22Rv1 (cell line): ENCODE results near the gene MORN2.

Experiments used
- ZFX ChIP-seq: fragments of 450-650 bp; IDR thresholded peaks from 2 replicates; pipeline ENCODE4 v1.6.1; 2017; ENCODE audit warnings: antibody characterized with exemption, borderline replicate concordance
- TF ChIP-seq, protein P1 (sequence below): fragments of 450-650 bp; IDR thresholded peaks from 2 replicates; pipeline ENCODE4 v1.5.1; 2017; ENCODE audit warnings: mild to moderate bottlenecking

DNA sequence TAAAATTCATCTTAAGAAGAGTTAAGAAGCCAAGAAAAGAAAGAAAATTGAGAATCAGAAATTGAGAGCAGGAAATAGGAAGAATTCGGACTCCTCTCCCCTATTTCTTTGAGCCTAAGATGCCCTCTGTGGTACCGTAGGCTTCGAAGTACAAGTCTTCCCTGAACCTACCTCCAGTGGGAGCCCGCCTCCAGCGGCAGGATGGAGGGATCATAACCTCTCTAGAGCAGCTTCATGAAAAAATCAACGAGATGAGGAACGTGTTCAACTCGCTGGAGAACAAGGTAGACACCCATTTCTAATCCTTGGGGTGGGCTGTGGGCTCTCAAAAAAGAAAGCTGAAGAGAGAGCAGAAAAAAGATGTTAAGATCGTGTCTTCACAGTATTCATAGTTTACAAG lies 50.2 kb downstream of the MORN2 start:
- TF ChIP-seq, protein P1, sequence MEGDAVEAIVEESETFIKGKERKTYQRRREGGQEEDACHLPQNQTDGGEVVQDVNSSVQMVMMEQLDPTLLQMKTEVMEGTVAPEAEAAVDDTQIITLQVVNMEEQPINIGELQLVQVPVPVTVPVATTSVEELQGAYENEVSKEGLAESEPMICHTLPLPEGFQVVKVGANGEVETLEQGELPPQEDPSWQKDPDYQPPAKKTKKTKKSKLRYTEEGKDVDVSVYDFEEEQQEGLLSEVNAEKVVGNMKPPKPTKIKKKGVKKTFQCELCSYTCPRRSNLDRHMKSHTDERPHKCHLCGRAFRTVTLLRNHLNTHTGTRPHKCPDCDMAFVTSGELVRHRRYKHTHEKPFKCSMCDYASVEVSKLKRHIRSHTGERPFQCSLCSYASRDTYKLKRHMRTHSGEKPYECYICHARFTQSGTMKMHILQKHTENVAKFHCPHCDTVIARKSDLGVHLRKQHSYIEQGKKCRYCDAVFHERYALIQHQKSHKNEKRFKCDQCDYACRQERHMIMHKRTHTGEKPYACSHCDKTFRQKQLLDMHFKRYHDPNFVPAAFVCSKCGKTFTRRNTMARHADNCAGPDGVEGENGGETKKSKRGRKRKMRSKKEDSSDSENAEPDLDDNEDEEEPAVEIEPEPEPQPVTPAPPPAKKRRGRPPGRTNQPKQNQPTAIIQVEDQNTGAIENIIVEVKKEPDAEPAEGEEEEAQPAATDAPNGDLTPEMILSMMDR = no peak
- no peak for TF ChIP-seq ZFX
